Heart left ventricle (tissue), 16 donors: Measurements from ENCODE around the gene PPP1R9A. TPM values are rescaled to one million over a fixed set of nuclear protein-coding genes. Genes with fewer than 3 reads are reported as not detected.

Source experiments
- ATAC-seq, 4 donors: fragments of 200-7000 bp; cut with Tn5 transposase; one replicate each; pipeline ENCODE4 v1.9.1; 2020 to 2022; ENCODE audit warnings: moderate library complexity in 4 of 4, mild to moderate bottlenecking in 3 of 4, moderate number of reproducible peaks in 1 of 4
- DNase-seq, 5 donors: peaks; one replicate each; pipeline ENCODE4 v3.0.0-alpha.2; 2020
- H3K27ac ChIP-seq, 12 donors: fragments of 200-600 bp; sonication (generic) in 4 of 12; one replicate each; pipeline versions ENCODE4 v1.5.0 to v1.8.0; 2016 to 2022; ENCODE audit warnings: mild to moderate bottlenecking in 2 of 12
- H3K27me3 ChIP-seq, 9 donors: fragments of 200-600 bp; sonication (generic) in 2 of 9; one replicate each; pipeline versions ENCODE4 v1.5.1 to v1.8.0; 2016 to 2022; ENCODE audit warnings: mild to moderate bottlenecking in 3 of 9
- H3K36me3 ChIP-seq, 9 donors: fragments of 200-600 bp; sonication (generic) in 2 of 9; one replicate each; pipeline versions ENCODE4 v1.5.0 to v1.8.0; 2018 to 2022; ENCODE audit warnings: mild to moderate bottlenecking in 2 of 9
- H3K4me1 ChIP-seq, 12 donors: fragments of 200-600 bp; sonication (generic) in 4 of 12; one replicate each; pipeline versions ENCODE4 v1.5.0 to v1.8.0; 2016 to 2022; ENCODE audit warnings: mild to moderate bottlenecking in 3 of 12
- H3K4me3 ChIP-seq, 12 donors: fragments of 200-600 bp; sonication (generic) in 4 of 12; one replicate each; pipeline versions ENCODE4 v1.5.0 to v1.8.0; 2017 to 2022; ENCODE audit warnings: mild to moderate bottlenecking in 9 of 12, moderate library complexity in 4 of 12
- H3K9me3 ChIP-seq, 12 donors: fragments of 200-600 bp; sonication (generic) in 4 of 12; one replicate each; pipeline versions ENCODE4 v1.5.0 to v1.8.0; 2016 to 2022; ENCODE audit warnings: mild to moderate bottlenecking in 1 of 12
- POLR2A ChIP-seq, 2 donors: fragments of 450-650 bp; IDR thresholded peaks; one replicate each; pipeline ENCODE4 v1.6.1; 2017; ENCODE audit warnings: antibody characterized with exemption in 2 of 2, mild to moderate bottlenecking in 2 of 2, moderate library complexity in 2 of 2
- WGBS, 4 donors: extraction: QIAGEN DNeasy Blood & Tissue Kit in 2 of 4; methylation state at CpG; one replicate each; pipeline versions ENCODE4 v1.1.5 to v1.1.7; 2013 to 2018; 5-methylcytosine and 5-hydroxymethylcytosine counted together
- intact Hi-C, 10 donors: fragments of 100-400 bp; cut with DNase I; formaldehyde crosslinking; loops; one replicate each; pipeline versions ENCODE4 v1.11.1 to v1.14.2; 2022
- polyA plus RNA-seq, 2 donors: library from polyadenylated mRNA; stranded (reverse); fragments of 200-250 nt; gene quantifications; one replicate each; pipeline ENCODE4 v1.2.3, GENCODE V29; 2013
- total RNA-seq, 9 donors: library from RNA; depleted of rRNA in 2 of 9; stranded (reverse); fragments of >200 nt in 2 of 9; fragmentation: NEBNext Ultra II Directional in 3 of 9; extraction: Animal tissue kit (Norgen Biotek cat#: 25700) in 3 of 9; gene quantifications; one replicate each; pipeline versions ENCODE4 v1.1.0 to v1.2.4, GENCODE V29; 2016 to 2023
- TF ChIP-seq, protein P1 (sequence below), 12 donors: fragments of 200-600 bp; sonication (generic) in 4 of 12; IDR thresholded peaks; one replicate each; pipeline versions ENCODE4 v1.5.0 to v1.8.0; 2018 to 2022; ENCODE audit warnings: antibody characterized with exemption in 12 of 12, mild to moderate bottlenecking in 5 of 12
- donor health status: ischemic (EF 13 %, LVEDD 7.1; RV severe dilation, severe dysfunction).
- donor health status: healthy with polysubstance abuse.
- donor health status: DM: no; HTN: yes; CAD: no.
- donor health status: DM: no; HTN: no; CAD: no.
- donor health status: ischemic (EF 25% LVEDD 6.9; RV normal size, moderate dysfunction).
- donor health status: ischemic (EF 25% LVEDD 5.7; RV mildly dilated, moderate dysfunction).
- donor health status: healthy.
- donor health status: DM: yes; HTN: yes; CAD: no.
- donor health status: ischemic (EF 35%, LVEDD 5.7; RV mildly dilated, moderate dysfunction).
- donor health status: nonischemic (EF 11% LVEDD 7.7; RV severe dilation, severe dysfunction).
- donor health status: DM: yes; HTN: yes; CAD: no.
- donor health status: PGD.
- donor health status: ischemic (EF 29% LVEDD 5.4; RV normal size, mild dysfunction).
- donor health status: nonischemic (EF 23%, LVEDD 6.1; RV moderate dilation, normal function).

PPP1R9A gene
- total and polyA plus RNA-seq, 11 donors: 3.6 to 42.8 (median 30.0) TPM

DNA sequence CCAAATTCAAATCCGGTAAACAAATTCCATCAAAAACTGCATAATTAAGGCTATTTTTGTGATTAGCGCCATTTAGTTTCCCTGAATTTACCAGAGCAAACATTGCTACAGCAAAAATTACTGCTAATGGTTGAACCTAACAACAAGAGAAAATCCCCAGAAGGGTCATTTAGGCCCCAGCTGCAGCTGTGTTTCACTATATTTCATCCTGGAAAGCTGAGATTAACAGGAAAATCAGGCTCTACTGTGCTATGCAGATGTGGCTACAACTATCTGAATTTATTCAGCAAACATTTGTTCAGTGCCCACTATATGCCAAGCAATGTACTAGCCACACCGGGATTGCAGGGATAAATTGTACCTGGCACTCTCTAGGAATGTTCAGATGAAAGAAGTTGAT lies 312.9 kb downstream of the PPP1R9A start:
- H3K36me3 ChIP-seq: no peaks in the 10 kb centered on the region
- 80 to 85% (median 83%) methylated on average over 3 of the region's 3 CpGs for WGBS, 4 donors
- H3K4me3 ChIP-seq: no peak overlapping the region

DNA sequence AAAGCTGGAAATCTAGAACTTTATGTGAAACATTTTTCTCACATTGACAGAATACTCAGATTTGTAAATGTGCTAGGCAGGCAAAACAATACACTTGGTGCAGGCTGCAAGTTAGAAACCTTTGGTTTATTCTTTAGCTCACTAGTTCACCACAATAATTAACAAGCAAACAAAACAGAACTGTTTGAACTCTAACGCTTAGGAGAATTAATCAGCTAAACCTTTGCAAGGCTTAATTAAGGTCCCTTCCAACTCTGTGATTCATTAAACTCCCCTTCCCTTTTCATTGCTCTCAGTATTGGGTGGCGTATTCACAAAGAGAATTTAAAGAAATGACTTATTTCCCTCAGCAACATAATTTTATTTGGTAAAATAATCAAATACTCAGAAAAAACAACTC lies 317.9 kb downstream of the PPP1R9A start:
- H3K36me3 ChIP-seq: no peaks in the 10 kb centered on the region
- no peaks in the 10 kb centered on the region for H3K27me3 ChIP-seq
- TF ChIP-seq, protein P1, sequence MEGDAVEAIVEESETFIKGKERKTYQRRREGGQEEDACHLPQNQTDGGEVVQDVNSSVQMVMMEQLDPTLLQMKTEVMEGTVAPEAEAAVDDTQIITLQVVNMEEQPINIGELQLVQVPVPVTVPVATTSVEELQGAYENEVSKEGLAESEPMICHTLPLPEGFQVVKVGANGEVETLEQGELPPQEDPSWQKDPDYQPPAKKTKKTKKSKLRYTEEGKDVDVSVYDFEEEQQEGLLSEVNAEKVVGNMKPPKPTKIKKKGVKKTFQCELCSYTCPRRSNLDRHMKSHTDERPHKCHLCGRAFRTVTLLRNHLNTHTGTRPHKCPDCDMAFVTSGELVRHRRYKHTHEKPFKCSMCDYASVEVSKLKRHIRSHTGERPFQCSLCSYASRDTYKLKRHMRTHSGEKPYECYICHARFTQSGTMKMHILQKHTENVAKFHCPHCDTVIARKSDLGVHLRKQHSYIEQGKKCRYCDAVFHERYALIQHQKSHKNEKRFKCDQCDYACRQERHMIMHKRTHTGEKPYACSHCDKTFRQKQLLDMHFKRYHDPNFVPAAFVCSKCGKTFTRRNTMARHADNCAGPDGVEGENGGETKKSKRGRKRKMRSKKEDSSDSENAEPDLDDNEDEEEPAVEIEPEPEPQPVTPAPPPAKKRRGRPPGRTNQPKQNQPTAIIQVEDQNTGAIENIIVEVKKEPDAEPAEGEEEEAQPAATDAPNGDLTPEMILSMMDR (IDR thresholded peaks at IDR 0.05): no peak
- no peak for TF ChIP-seq POLR2A (IDR thresholded peaks at IDR 0.05)
- intact Hi-C loops: no loop called here
- ATAC-seq (no peak), DNase-seq (no peak)
- H3K9me3 ChIP-seq: peaks cover 0 to 4% (median 0%) of the 10 kb centered on the region in 12 donors
- H3K4me3 ChIP-seq: no peak overlapping the region
- 87 to 98% (median 95%) methylated on average over 2 of the region's 2 CpGs for WGBS, 4 donors
- no peaks in the 10 kb centered on the region for H3K4me1 ChIP-seq
- H3K27ac ChIP-seq: no peak overlapping the region

More for the DNA sequence above, 312.9 kb downstream of the PPP1R9A start:
- no peak for TF ChIP-seq POLR2A (IDR thresholded peaks at IDR 0.05)
- TF ChIP-seq, protein P1 (IDR thresholded peaks at IDR 0.05): no peak
- intact Hi-C loops: no loop called here
- ATAC-seq (no peak), DNase-seq (no peak)
- no peaks in the 10 kb centered on the region for H3K4me1 ChIP-seq
- H3K9me3 ChIP-seq: peaks cover 0 to 8% (median 0%) of the 10 kb centered on the region in 12 donors
- no peak overlapping the region for H3K27ac ChIP-seq
- no peaks in the 10 kb centered on the region for H3K27me3 ChIP-seq

DNA sequence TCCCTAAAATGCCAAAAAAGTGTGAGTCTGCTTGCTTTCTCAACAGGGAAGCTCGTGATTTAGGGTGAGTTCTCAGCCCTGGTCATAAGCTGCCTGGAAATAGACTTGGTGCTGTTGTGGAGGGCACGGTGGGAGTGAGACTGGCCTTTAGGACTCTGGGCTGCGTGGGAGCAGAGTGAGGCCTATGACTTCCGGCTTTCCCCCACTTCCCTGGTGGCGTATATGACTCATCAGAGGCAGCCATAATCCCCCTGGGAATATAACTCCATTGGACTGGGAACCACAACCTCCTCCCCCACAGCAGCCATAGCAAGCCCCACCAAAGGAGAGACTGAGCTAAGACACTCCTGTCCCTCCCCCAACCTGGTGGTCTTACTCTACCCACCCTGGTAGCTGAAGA lies 321.9 kb downstream of the PPP1R9A start:
- no peak for TF ChIP-seq POLR2A (IDR thresholded peaks at IDR 0.05)
- TF ChIP-seq, protein P1 (IDR thresholded peaks at IDR 0.05): no peak
- H3K36me3 ChIP-seq: no peaks in the 10 kb centered on the region
- 81 to 85% (median 83%) methylated on average over 5 of the region's 5 CpGs for WGBS, 4 donors
- no peak overlapping the region for H3K4me3 ChIP-seq
- DNase-seq: no peak
- H3K27ac ChIP-seq: no peak overlapping the region
- H3K4me1 ChIP-seq: no peaks in the 10 kb centered on the region
- H3K27me3 ChIP-seq: no peaks in the 10 kb centered on the region
- H3K9me3 ChIP-seq: peaks cover 0 to 8% (median 0%) of the 10 kb centered on the region in 12 donors
- no peak for ATAC-seq
- intact Hi-C loops: no loop called here

DNA sequence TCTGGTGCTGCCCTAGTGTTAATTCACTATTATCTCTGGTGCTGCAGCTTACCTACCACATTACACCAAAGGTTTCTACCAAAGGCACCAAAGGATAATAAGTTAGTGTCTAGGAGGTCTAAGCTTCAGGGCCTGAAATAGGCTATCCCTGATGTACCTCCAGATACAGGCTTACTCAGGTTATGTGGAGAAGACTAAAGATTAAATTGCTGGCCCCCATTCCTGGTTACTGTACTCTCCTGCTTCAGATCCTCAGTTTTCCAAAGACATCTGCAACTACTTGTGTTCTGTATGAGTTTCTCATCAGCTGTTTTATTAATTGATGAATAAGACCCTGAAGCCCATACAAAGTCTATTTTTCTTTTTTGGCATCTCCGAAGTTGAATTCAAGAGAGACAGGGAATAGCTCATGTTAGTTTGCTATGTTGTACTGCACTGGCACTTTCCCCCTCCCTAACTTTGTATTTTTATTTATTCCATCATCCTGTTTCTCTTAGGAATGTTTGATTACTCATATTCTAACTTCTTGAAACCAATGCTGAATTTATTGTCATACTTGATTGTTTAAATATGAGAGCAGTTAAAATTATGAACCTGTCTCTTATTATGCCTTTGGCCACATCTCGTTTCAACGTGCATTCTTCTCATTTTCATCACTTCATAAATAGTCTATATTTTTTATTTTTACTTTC lies 331.0 kb downstream of the PPP1R9A start:
- H3K4me3 ChIP-seq: no peak overlapping the region
- no peaks in the 10 kb centered on the region for H3K36me3 ChIP-seq
- WGBS, 4 donors: 80 to 86% (median 81%) methylated on average over 3 of the region's 3 CpGs

More for the DNA sequence above, 331.0 kb downstream of the PPP1R9A start:
- Histone ChIP-seq H3K27ac (no peak overlapping the region), H3K27me3 (no peaks in the 10 kb centered on the region), H3K4me1 (no peaks in the 10 kb centered on the region), H3K9me3 (peaks cover 0 to 6% (median 0%) of the 10 kb centered on the region in 12 donors)
- DNase-seq (no peak), ATAC-seq (no peak)
- TF ChIP-seq, protein P1 (IDR thresholded peaks at IDR 0.05): no peak
- TF ChIP-seq POLR2A (IDR thresholded peaks at IDR 0.05): no peak
- intact Hi-C loops: no loop called here
